ENCODE data around the gene MUC6.

MUC6 gene

DNA sequence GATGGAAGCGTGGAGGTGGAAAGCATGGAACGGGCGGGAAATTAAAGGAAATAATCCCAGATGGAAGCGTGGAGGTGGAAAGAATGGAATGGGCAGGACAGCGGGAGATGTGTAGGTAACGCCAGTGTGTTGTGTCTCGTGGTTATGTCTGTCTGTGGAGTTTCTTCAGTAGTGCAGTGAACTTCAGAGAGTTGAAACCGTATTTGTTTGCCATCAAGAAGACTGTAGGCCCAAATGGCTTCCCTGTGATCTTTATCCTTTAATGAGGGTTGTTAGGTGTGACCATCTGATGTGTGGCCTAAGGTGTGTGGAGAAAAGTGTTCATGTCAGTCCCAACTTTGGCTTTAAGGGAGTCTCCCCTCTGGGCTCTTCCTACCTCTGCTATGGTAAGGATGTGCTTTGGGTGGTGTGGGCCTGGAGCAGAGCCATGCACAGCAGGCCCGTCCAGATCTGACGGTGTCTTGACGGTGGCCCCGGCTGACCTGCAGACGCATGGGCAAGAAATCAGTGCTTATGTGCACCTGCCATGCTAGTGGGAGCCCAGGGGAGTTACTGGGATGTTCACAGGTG lies 71.2 kb downstream of the MUC6 start:
- no peak for DNase-seq (ENCODE audit: low read depth in 2 of 2)

DNA sequence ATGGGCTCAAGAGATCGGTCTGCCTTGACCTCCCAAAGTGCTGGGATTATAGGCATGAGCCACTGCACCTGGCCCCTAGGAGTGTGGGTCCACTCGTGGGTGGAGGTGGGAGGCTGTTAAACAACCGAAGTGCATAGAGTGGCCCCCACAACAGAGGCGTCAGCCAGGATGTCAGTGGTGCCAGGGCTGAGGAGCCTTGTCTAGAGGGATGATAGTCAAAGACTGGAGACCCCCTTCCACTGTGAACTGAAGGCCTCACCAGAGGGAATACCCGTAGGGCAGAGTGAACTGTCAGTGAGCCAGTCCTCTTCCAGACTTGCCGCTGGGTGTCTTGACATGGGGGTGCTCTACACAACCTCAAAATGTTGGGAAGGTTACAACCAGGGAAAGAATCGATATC lies 72.7 kb downstream of the MUC6 start:
- no peak for DNase-seq (ENCODE audit: low read depth in 2 of 2)

Measured in stimulated activated CD8-positive, alpha-beta memory T cell treated with anti-CD3 and anti-CD28 coated beads, Interleukin-15, amount 100 ng/mL, for 4 hours (primary cell).